Dendritic cell treated with granulocyte-macrophage colony-stimulating factor and Interleukin-4, amounts not matched to agents 40 ng/mL and 50 ng/mL, for 4 days (primary cell): Measurements from ENCODE around the gene EEPD1.
A peak's percentile ranks its signal among the peaks of the same experiment; 100 is the strongest.
"Not testable (repeated sequence)": the region's sequence is repeated elsewhere in the genome, so short reads cannot be mapped to it uniquely, and the experiment has no call there.

ENCODE experiments used
- H3K27ac Mint-ChIP-seq: one replicate; pipeline ENCODE4 v1.8.0; 2022; ENCODE audit warnings: mild to moderate bottlenecking, mixed read lengths
- H3K27me3 Mint-ChIP-seq: one replicate; pipeline ENCODE4 v1.8.0; 2022; ENCODE audit warnings: mild to moderate bottlenecking, mixed read lengths
- H3K36me3 Mint-ChIP-seq: one replicate; pipeline ENCODE4 v1.8.0; 2022; ENCODE audit warnings: low read depth, mixed read lengths
- H3K4me1 Mint-ChIP-seq: one replicate; pipeline ENCODE4 v1.8.0; 2022; ENCODE audit warnings: low read depth, mixed read lengths
- H3K4me3 Mint-ChIP-seq: one replicate; pipeline ENCODE4 v1.8.0; 2022; ENCODE audit warnings: mild to moderate bottlenecking, moderate library complexity, mixed read lengths
- H3K9me3 Mint-ChIP-seq: one replicate; pipeline ENCODE4 v1.8.0; 2022; ENCODE audit warnings: mixed read lengths
- intact Hi-C: fragments of 100-400 bp; cut with micrococcal nuclease; formaldehyde crosslinking; loops from one replicate; pipeline ENCODE4 v1.15.0; 2022

EEPD1 gene

DNA sequence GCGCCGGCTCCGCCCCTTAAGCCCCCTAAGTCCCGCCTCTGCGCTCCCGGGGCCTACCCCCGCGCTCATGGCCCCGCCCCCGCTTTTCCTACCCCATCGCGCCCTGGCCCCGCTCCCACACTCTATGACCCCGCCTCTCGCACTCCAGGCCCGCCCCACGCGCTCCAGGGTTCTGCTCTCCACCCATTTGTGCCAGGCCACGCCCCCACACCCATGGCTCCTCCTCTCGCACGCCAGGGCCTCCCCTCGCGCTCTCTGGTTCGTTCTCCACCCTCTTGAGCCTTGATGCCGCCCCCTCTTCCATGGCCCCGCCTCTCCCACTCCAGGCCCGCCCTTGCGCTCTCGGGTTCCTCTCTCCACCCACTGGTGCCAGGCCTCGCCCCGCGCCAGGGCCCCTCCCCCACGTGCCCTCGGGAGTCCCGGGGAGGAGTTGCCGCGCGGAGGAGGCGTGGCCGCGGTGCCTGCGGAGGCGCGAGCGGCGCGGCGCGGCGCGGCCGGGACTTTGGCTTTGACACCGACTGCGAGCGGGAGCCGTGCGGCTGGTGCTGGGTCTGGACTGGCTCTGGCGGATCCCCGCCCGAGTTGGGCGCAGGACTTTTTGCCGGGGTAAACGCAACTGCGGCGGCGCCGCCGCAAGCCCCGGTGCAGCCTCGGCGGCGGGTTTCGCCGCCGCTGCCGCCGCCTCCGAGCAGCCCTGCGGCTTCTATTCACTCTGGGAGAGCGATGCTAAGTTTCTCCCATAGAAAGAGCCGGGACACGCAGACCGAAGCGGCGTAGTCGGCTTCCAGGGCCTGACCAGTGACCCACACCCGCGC, at the start of gene EEPD1:
EEPD1 (plus strand) TSS at position 499 of the 815 bp plus-strand sequence. CDS start 1,071 bp downstream, outside the sequence.
- H3K4me3 Mint-ChIP-seq, result peak within 1 kb of the TSS; percentile 88
- H3K27me3 Mint-ChIP-seq, result no peaks in the 10 kb centered on the region
- H3K4me1 Mint-ChIP-seq, result peaks cover 71% of the 10 kb centered on the region
- H3K9me3 Mint-ChIP-seq, result no peaks in the 10 kb centered on the region
- H3K27ac Mint-ChIP-seq, result peak within 1 kb of the TSS; percentile 89
- intact Hi-C loops, result loop anchor here (2.0 to 10.0 kb wide), 4 partner anchors 32 to 132 kb away; no protein-coding TSS in a partner anchor
- peaks cover 43% of the 10 kb centered on the region for H3K36me3 Mint-ChIP-seq

DNA sequence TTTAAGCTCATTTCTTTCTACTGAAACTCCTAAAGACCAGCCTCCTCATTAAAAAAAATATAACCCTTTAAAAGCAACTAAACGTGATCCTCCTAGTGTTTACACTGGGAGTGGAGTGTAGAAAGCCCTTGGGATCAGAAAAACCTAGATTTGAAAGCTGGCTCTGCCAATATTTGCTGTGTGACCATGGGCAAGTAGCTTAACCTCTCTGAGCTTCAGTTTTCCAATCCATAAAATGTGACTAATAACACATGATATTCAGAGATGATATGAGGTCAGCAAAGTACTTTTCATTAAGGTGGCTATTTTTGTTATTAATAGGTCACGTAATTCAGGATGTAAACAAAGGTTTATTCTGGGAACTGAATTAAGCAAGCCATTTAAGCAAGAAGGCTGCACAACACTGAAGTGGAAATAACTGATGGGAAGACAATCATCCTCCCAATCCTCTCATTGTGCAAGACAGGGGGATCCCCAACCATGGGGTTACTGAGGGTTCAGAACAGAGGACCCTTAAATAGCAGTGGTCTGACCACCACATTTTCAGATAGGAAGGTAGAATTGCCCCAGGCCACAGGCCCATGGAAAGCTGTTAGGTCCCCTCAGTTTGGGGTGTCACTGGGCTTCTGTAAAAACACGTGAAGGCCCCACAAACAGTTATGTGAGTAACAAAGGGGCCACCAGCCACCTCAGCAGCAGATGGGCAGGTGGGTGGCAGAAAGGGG, 49.1 kb upstream of the EEPD1 start:
- Mint-ChIP-seq H3K4me3 (no peak overlapping the region), H3K9me3 (peaks cover 18% of the 10 kb centered on the region), H3K36me3 (no peaks in the 10 kb centered on the region), H3K27me3 (peaks cover 8% of the 10 kb centered on the region), H3K27ac (no peak overlapping the region), H3K4me1 (peaks cover 6% of the 10 kb centered on the region)
- intact Hi-C loops, result no loop called here

DNA sequence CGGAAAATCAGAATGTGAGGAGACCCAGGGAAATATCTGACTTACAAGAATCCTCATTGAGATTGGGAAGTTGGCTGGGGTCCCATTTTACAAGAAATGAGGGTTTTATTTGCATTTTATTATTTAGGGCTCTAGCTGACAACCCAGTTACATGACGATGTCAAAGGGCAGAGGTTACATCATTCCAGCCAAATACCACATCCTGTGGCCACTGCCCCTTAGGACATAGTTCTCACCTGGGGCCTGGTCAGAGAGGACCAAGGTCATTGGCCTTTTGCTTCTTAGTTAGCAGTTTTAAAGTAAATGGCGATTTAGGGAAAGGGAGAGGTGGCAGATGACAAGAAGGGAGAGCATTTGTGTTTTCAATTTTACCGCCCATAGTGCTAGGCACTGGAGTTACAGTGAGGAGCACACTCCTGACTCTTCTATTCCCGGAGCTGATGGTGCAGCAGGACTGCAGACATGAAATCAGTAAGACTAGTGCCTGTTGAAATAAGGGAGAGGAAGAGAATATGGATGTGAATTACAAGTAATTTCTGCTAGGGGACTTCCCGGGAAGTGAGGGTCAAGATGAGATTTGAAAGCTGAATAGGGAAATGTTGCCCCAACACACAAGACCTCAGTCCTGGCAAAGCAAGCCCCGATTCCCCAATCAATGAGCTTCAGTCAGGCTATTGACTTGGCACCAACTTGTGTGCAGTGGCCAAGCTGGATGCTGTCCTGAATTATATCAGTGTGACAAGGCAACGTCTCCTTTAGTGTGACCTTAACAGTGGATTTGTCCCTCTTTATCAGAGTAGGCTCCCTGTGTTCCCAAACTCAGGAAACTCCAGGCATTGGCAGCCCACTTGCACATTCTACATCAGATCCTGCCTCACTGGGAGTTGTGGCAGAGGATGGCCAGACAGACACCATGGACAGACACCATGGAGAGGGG, 45.8 kb upstream of the EEPD1 start:
- not testable (repeated sequence) for H3K9me3 Mint-ChIP-seq, H3K4me1 Mint-ChIP-seq, H3K4me3 Mint-ChIP-seq, H3K36me3 Mint-ChIP-seq, H3K27ac Mint-ChIP-seq, H3K27me3 Mint-ChIP-seq
- intact Hi-C loops, result loop anchor here (1.0 kb wide), 1 partner anchor 43 kb away; no protein-coding TSS in a partner anchor

DNA sequence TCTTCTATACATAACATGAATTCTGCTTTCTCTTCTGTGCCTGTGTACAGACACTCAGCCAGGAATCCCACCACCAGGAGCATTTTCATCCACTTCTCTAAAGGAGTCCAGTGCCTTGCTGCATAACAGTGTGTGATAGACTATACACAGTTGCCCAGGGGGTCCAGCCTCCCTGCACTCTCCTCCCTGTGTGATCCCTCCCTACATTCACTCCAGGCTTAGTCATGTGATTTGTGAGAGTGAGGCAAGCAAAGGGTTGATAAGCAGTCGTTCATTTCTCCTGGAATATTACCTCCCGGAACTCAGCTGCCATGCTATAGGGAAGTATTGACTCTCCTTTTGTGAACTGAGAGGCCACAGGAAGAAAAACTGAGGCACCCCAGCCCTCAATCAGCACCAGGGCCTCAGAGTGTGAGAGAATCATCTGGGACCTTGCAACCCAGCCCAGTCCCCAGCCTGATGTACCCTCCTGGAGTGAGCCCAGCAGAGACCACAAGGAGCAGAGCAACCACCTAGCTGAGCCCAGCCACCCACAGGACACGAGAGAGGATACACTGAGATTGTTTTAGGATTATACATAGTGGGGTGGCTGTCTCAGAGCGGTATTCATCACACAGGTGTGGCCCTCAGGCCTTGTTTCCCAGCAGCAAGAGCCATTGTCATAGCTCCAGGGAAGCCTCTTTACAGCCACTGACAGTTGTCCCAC, 45.0 kb upstream of the EEPD1 start:
- peaks cover 9% of the 10 kb centered on the region for H3K9me3 Mint-ChIP-seq
- no peaks in the 10 kb centered on the region for H3K36me3 Mint-ChIP-seq
- H3K4me3 Mint-ChIP-seq, result no peak overlapping the region
- no peak overlapping the region for H3K27ac Mint-ChIP-seq
- peaks cover 13% of the 10 kb centered on the region for H3K27me3 Mint-ChIP-seq
- intact Hi-C loops, result loop anchor here (1.0 kb wide), 1 partner anchor 42 kb away; no protein-coding TSS in a partner anchor
- H3K4me1 Mint-ChIP-seq, result peaks cover 6% of the 10 kb centered on the region

DNA sequence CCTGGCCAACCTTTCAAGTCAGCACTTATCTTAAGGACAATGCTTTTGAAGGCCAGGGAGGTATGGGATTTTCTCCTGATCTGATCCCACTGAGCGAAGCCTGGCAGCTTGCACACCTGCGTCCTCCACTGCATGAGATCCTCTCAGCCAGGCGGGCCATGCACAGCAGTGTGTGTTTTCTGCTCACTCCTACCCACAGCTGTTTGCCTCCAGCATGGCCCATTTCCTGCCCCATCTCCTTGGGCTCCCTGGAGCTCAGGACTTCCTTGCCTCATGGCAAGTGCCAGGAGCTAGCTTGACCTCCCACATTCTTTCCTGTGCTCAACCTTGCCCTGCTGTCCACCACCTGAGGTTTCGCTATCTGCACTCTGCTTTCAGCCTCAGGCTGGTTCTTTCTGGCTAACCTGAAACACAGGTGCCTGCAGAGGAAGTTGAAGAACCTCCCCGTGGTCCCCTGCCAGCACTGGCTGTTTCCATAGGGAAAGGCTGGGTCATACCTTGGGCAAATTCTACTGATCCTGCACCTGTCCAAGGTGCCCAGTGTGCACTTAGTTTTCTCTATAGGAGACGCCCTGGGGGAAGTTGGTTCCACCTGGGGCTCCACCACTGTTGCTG, 43.9 kb upstream of the EEPD1 start:
- H3K27me3 Mint-ChIP-seq, result peaks cover 13% of the 10 kb centered on the region

DNA sequence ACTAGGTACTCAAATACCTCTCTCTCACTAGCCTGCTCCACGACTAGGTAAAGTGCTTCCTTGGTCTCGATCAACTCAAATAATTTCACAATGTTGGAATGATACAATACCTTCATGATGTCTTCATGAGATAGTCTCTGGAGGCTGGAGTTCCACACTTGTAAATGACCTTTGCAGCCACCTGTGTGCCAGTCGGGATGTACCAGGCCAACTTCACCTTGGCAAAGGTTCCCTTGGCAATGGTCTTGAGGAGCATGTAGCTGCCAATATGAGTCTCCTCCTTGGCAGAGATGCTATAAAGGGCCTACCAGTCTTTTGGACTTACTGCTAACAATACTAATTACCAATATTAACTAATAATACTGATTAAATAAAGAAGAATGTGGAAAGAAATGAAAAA, 42.5 kb upstream of the EEPD1 start:
- no peaks in the 10 kb centered on the region for H3K36me3 Mint-ChIP-seq
- no peak overlapping the region for H3K27ac Mint-ChIP-seq
- H3K4me1 Mint-ChIP-seq, result peaks cover 16% of the 10 kb centered on the region
- peaks cover 8% of the 10 kb centered on the region for H3K27me3 Mint-ChIP-seq
- H3K4me3 Mint-ChIP-seq, result no peak overlapping the region
- intact Hi-C loops, result no loop called here
- peaks cover 9% of the 10 kb centered on the region for H3K9me3 Mint-ChIP-seq

More for the DNA sequence above, 43.9 kb upstream of the EEPD1 start:
- Mint-ChIP-seq H3K9me3 (peaks cover 9% of the 10 kb centered on the region), H3K4me1 (peaks cover 6% of the 10 kb centered on the region), H3K36me3 (no peaks in the 10 kb centered on the region), H3K4me3 (no peak overlapping the region), H3K27ac (no peak overlapping the region)
- intact Hi-C loops, result no loop called here

DNA sequence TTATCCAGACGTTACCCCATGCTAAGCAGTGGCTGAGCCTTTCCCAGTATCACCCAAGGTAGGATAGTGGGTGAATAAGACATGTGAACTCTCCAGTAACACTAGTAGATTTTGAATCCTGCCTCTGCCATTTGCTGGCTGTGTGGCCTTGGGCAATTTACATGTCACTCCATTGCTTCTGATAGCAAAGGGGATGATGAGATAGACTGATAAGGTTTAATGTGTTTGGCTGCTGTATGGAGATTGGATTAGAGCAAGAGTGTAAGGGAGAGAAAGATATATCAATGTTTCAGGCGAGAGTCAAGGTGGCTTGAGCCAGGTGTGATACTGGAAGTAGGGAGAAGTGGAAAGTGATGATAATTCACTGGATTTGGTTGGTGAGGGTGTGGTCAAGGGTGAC, 40.1 kb upstream of the EEPD1 start:
- H3K4me1 Mint-ChIP-seq, result peaks cover 32% of the 10 kb centered on the region
- intact Hi-C loops, result loop anchor here (2.0 kb wide), 1 partner anchor 34 kb away; no protein-coding TSS in a partner anchor
- H3K27me3 Mint-ChIP-seq, result peaks cover 9% of the 10 kb centered on the region
- H3K27ac Mint-ChIP-seq, result no peak overlapping the region
- H3K4me3 Mint-ChIP-seq, result no peak overlapping the region
- H3K9me3 Mint-ChIP-seq, result peaks cover 6% of the 10 kb centered on the region
- H3K36me3 Mint-ChIP-seq, result no peaks in the 10 kb centered on the region

DNA sequence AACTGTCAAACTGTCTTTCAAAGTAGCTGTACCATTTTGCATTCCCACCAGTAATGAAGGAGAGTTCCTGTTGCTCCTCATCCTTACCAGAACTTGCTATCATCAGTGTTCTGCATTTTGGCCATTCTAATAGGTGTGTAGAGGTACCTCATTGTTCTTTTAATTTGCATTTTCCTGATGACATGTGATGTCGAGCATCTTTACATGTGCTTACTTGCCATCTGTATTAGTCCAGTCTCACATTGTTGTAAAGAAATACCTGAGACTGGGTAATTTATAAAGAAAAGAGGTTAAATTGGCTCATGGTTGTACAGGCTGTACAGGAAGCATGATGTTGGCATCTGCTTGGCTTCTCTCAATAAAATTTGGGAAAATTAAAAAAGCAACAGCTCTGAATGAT, 38.7 kb upstream of the EEPD1 start:
- Mint-ChIP-seq H3K36me3 (no peaks in the 10 kb centered on the region), H3K9me3 (no peaks in the 10 kb centered on the region), H3K4me3 (no peak overlapping the region), H3K4me1 (peaks cover 45% of the 10 kb centered on the region), H3K27me3 (peaks cover 10% of the 10 kb centered on the region), H3K27ac (no peak overlapping the region)
- intact Hi-C loops, result no loop called here

DNA sequence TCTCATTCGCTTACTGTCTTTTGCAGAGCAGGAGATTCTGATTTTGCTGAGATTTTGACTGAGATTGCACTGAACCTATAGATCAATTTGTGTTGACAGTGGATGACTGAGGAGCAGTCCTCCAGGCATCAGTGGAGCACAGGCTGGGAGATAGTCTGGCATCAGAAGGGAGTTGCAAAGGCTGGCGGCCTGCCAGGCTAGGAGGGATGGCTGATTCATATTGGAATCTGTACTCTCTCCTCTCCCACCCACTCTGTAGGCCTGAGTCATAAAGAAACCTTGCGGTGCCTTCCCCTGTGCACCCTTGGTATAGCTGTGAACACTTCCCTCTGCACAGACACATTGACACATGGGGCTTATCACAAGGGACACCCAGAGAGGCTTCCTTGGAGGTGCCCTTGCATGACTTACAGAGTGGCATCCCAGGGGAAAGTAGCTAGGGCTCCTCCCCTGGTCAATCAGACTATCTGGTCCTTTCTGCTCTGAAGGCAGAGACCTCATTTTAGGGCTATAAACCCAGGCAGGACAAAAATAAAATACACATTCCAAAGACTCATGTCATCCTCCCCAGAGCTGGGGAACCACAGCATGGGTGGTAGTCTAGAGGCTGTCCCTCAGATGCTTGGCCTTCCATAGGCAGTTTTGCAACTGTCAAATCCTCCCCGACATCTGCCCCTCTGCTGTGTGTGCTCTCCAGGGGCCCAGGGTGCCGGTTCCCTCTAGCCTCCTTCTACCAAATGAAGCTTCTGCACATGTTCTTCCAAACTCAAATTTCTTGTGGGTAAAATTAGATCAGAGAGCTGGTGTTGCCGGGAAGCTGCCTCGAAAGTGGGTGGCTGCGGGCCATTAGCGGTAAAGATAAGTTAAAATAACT, 37.4 kb upstream of the EEPD1 start:
- intact Hi-C loops, result loop anchor here (5.0 kb wide), 1 partner anchor 167 kb away; no protein-coding TSS in a partner anchor
- H3K4me1 Mint-ChIP-seq, result peaks cover 58% of the 10 kb centered on the region
- H3K9me3 Mint-ChIP-seq, result no peaks in the 10 kb centered on the region
- peaks cover 10% of the 10 kb centered on the region for H3K27me3 Mint-ChIP-seq
- no peaks in the 10 kb centered on the region for H3K36me3 Mint-ChIP-seq
- H3K27ac Mint-ChIP-seq, result peak overlapping the region; percentile 42
- no peak overlapping the region for H3K4me3 Mint-ChIP-seq

DNA sequence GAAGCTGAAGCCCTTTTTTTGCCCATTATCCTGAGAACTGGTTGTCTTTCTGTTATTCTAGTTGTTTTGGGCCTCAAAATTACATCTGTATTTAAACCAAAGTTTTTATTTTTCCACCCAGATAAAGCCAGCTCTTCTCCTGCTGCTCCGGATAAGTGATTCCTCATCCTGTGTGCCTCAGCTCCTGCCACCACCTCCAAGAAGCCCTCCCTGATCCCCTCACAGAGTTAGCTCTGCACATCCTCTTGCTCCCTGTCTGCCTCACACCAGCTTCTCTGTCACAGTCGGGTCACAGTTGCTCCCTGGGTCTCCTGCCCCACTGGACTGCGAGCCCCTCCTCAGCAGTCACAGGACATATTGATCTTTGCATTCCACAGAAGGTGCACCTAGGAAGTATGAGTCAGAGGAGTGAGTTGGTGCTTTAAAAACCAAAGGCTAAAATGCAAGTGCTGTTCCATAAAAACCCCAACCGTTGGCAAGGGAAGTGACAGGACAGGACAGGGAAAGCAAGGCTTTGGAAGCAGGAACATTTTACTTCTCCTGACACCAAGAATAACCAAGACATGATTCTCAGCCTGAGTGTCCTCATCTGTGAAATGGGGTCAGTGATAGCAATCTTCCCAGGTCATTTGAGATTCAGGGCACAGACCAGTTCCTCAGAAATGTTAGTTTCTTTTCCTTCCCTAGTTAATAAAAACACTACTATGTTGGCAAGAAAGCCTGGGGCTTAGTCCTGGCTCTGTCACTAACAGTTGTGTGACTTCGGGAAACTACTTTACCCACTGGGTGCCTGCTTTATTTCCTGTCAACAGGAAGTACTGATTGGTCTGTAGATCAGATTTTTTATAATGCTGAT, 36.5 kb upstream of the EEPD1 start:
- Mint-ChIP-seq H3K4me1 (peaks cover 67% of the 10 kb centered on the region), H3K27ac (peak overlapping the region; percentile 52), H3K27me3 (peaks cover 13% of the 10 kb centered on the region), H3K9me3 (peaks cover 7% of the 10 kb centered on the region), H3K36me3 (no peaks in the 10 kb centered on the region), H3K4me3 (no peak overlapping the region)
- intact Hi-C loops, result loop anchor here (5.0 kb wide), 1 partner anchor 166 kb away; no protein-coding TSS in a partner anchor

DNA sequence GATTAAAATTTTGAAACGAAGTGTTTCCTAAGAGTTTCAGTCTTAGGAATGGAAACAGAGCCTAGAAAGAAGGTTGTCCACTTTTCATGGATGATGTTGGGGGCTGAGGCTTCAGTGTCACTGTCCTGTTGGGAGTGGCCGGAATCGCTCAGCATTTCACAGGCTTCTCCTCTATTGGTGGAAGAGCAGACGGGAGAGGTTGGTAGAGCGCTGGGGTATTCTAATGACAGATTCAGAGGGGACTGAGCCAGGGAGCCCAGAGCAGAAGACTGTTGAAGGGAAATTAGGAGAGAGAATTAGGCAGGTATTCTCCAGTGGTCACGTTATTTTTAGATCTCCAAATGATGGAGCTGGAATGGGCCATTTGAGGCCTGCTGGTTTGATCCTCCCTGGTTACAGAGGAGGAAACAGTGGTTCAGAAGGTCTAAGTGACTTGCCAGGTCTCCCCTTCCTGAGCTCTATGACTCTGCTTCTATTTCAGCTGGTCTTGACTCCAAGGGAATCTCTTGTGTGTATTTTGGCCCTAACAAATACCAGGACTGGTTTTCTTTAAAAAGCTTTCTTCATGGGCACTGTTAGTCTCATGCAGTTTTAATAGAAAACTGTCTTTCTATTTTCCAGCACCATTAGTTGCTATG, 35.7 kb upstream of the EEPD1 start:
- H3K36me3 Mint-ChIP-seq, result peaks cover 3% of the 10 kb centered on the region
- peak overlapping the region; percentile 52 for H3K27ac Mint-ChIP-seq
- H3K9me3 Mint-ChIP-seq, result peaks cover 14% of the 10 kb centered on the region
- peaks cover 73% of the 10 kb centered on the region for H3K4me1 Mint-ChIP-seq
- intact Hi-C loops, result loop anchor here (5.0 kb wide), 1 partner anchor 165 kb away; no protein-coding TSS in a partner anchor
- H3K27me3 Mint-ChIP-seq, result peaks cover 13% of the 10 kb centered on the region
- no peak overlapping the region for H3K4me3 Mint-ChIP-seq
